Activated CD8-positive, alpha-beta memory T cell treated with anti-CD3 and anti-CD28 coated beads for 24 hours (primary cell): ENCODE results near the gene ARSG.
A peak's percentile ranks its signal among the peaks of the same experiment; 100 is the strongest.

Experiments used
- DNase-seq: peaks from one replicate; pipeline ENCODE4 v3.0.0-alpha.2; 2020

The ARSG gene

DNA sequence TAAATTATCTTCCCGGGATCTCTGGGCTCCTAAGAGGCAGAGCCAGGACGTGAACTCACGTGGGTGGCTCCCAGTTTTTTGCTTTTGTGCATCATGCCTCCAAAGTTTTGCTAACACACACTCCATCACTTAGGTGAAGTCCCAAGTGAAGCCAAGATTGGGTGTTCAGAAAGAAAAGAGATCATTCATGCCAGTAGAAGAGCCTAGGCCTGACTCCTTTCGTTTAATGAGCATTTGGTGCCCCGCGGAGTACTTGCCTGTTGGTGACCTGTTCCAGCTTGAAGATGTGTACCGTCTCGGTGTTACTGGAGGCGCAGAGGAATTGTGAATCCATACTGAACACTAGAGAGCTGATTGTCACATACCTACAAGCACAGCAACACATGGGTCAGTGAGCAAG is 141.9 kb downstream of the ARSG start:
- peak; percentile 26 for DNase-seq

DNA sequence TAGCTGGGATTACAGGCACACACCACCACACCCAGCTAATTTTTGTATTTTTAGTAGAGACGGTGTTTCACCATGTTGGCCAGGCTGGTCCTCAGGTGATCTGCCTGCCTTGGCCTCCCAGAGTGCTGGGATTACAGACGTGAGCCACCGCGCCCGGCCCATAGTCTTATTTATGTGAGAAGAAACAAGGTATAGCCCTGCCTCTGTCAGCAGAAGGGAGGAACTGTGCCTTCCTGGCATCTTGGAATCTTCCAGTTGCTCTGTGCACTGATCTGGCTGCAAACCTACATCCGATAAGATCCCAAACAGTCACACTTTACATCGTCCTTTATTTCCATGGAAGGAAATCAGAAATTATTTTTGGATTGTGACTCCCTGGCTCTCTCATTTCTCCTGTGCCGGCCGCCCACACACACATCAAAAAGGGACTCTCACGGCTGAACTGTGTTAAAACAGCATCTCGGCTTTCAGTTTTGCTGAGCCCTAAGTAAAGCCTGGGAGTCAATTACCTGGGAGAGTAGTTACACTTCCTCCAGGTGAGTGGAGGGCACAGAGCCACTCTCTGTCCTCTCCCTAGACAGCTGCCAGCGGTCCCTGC is 142.7 kb downstream of the ARSG start:
- DNase-seq: peak; percentile 30

DNA sequence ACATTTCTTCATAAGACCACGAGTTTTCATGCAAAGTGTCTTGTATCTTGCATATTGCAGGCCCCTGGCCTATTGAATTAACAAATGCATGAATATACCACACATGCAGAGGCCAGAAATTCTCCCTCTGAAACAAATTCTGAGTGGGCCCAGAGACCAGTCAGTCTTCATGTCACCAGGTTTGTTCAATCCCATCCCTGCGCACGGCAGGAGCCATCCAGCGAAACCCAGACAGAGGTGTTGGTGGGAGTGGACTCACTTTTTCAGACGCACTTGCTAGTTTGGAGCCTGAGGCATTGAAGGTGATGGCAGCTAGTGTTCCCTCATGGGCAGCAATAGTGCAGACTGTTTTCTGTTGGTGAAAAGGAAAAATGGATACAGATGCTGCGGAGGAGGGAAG is 144.1 kb downstream of the ARSG start:
- peak; percentile 43 for DNase-seq

DNA sequence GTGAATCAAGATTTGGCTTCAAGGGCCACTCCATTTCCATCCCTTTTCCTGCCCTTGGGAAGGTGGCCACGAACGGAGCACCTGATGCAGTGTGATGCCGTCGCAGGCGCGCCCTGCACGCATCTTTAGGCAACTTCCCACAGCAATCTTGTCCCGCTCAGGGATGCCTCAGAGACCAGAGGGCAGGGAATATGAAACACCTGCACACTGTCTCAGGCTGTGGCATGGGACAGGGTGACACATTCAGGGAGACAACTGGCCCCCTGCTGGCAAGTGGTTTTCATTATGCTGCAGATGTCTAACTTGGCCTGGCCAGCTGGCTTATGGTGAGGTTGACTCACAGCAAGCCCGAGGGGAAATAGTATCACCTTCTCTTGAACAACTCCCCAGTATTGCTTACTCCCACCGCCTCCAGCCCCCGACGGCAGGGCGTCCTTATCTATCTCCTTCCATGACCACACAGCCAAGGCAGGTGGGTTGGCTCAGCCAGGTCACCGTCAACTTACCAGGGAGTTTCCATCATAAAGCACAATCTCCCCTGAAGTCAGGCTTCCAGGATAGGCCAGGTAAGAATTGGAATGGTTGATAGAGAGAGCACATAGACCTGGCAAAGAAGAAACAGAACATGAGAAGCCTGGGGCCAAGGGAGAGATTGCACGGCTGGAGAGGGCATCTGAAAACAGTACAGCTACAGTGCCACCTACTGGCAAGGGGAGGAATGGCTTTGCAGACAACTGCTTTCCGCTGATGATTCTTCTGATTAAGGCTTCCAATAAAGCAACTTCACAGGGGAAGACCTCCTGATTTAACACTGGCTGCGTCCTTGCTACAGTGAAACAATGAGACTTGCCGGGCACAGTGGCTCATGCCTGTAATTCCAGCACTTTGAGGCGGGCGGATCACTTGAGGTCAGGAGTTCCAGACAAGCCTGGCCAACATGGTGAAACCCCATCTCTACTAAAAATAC is 144.9 kb downstream of the ARSG start:
- peak; percentile 91 for DNase-seq

DNA sequence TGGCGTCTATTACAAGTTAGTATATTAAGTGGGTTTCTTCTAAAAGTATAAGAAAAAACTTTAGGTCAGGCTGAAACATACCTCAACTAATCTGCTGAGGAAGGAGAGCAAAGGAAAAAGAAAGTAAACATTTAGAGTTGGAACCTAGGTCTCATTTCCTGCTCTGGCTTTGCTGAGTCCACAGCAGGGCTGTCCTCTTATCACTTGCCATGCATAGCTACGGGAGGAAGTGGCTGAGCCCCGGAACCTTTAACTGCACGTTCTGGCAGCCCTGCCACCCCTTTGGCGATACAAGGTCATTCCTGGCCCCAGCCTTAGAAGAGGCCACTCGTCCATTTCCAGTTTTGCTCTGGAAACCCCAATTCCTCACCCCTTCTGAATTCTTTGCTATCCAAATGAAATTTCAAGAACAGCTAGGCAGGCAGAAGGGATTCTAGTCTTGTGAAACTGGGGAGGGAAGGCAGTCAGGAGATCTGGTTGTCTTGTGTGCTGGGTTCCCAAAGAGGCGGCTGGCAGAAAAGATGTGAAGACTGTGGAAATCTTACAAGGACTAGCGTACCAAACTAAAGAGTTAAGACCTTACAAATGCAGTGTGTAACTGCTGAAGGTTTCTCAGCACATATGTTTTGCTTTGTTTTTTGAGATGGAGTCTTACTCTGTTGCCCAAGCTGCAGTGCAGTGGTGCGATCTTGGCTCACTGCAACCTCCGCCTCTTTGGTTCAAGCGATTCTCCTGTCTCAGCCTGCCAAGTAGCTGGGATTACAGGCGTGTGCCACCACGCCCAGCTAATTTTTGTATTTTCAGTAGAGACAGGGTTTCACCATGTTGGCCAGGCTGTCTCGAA is 146.9 kb downstream of the ARSG start:
- peak; percentile 70 for DNase-seq

DNA sequence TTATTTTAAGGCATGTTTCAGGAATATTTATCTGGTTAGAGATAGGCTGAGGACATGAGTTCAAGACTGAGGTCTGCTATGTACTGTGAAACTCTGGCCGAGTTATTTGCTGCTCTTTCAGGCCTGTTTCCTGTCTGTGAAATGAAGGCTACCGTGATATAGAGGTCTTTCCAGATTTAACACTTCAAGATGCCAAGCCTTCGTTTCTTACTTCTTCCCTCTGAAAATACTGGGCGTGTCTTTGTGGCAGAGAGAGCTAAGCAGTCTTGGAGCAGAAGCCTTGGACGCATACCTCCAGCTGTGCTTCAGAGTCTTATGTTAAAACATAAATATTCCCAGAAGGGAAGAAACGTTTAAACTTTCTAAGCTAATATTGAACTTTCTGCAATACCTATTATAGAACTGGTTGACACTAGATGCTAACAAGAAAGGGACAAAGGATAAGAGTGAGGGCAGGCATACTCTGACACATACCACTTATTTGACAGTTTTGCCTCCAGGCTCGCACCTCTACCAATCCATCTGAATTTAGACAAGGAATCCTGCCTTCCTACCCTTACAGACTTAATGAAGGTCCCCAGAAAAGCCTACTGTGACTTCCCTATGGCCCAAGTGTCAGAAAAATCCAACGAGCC is 148.5 kb downstream of the ARSG start:
- DNase-seq: peak; percentile 50

DNA sequence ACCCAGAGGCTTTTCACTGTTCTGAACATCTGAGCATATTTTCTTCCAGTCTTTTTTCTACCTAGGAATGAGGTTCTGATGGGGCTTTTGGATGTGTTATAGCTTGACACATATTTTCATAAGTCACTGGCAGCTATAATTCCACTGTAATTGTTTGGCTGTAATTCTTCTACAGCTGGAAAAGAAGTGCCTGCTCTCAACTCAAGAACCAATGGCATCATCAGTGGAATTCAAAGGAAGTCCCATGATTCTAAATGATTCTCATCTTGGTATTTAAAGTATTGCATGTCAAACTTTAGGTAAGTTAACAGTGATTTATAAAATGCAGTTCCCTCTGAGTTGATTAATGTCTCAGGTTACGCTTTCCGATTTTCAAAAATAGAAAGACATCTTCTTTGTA is 149.2 kb downstream of the ARSG start:
- no peak for DNase-seq

DNA sequence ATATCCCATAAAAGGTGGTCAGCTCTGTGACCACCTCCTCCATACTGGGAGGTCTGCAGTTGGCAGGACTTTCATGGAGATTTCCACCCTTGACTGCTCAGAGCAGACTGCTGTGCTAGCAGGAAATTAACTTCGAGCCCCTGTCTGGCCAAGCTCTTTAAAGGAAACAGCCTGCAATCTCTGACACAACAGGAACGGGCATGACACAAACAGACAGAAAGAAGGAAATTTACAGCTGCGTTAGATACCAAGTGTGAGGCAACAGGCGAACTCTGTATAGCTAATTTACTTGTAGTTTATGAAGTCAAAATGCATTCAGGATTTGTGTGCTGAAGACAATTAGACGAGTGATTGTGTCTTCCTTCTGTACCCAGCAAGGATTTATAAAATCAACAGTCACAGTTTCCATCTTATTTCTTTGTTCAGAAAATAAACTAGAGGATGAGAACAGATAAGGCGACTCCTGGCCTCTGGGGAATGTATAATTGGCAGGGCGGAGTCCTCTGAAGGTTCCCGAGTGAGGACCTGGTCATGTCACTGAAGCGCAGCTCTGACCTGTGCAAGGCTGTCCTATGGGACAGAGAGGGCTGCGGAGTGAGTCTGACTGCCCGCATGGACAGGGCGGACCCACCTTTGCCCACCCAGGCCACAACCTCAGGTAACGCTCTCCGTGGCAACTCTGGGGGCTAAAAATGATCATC is 149.9 kb downstream of the ARSG start:
- peak; percentile 49 for DNase-seq

DNA sequence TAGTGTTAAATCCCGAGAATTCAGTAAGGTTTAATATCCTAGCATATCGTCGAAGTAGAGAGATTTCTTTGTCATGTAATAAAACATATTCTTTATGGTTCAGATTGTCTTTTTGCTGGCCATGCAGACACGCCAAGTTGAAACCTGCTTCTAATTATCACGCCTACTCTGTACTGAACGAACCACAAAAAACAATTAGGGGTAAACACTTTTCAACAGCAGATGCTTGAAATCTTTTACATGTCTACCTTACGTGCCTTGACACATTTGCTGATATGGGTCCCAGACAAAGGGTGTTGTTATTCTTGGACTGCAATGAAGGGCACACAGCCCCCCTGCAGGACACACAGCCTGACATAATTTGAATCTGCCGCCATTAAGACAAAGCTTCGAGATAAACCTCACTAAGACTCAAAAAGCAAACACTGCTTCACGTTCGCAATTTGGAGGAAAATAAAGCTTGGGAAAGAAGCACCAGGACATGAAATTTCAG is 152.7 kb downstream of the ARSG start:
- no peak for DNase-seq

DNA sequence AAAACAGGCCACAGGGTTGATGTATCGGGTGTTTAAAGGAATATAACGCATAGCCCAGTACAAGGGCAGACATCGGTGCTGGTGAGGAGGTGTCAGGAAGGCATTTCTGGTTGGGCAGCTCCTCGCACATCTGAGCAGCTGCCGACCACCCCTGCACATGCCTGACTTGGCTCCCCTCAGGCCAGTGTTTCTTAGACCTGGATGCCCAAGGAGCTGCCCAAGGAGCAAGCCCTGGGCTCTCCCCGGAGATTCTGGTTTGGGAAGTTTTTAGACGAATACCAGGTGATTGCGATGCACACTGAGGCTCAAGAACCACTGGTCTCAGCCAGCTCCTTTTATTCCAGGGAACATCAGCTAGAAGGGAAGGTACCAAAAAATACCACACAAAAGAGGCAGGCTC is 154.4 kb downstream of the ARSG start:
- DNase-seq: no peak

DNA sequence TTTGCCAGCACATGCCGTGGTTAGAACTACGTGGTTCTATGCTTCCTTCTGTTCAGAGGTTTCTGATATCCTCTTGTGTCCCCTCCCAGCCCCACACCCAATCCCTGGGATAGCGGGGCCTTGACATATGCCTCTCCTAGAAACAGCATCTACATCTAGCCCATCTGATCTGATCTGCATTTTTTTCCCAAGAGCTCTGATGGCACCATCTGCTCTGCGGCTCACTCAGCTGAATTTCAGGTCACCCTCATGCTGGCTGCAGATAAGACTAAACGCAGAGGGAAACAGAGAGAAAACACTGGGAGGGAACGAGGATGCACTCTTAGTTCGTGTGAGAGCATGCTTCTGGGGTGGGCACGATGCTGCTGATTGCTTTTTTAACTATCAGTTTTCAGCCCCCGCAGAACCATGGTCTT is 155.3 kb downstream of the ARSG start:
- DNase-seq: no peak

DNA sequence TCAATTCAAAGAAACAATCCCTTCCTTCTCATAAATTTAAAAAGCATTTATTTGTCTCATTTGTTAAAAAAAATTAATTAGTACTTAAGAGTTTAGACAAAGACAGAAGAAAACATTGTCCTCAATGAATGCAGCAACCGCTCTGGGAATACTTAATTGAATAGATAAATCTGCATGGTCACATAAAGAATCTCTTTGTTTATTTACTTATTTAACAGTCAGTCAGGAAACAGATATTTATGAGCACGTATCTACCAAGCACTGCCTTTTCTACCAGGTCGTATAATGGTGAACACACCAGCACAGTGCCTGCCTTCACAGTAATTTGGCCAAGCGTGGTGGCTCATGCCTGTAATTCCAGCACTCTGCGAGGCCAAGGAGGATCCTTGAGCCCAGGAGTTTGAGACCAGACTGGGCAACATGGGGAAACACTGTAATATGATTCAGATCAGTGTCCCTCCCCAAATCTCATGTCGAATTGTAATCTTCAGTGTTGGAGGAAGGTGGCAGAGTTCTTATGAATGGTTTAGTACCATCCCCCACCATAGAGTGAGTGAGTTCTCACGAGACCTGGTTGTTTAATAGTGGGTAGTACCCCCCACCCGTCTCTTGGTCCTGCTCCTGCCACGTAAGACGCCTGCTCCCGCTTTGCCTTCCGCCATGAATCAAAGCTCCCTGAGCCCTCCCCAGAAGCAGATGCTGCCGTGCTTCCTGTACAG is 157.9 kb downstream of the ARSG start:
- no peak for DNase-seq

DNA sequence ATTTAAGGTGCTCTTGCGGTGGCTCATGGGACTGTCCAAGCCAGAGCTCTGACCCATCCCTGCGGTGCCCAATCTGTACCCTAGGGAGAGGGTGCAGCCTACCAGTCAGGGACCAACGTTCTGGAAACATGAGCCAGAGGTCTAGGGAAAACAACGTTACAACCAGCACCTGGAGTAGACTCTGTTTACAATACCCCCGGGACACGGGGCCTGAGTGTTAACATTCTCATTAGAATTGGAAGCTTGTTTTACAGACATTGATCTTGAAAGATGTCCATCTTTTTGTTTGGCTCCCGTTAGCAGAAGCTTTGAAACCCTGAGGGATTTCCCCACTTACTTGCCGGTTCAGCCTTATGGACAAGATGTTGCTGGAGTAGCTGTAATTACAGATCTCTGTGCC is 159.1 kb downstream of the ARSG start:
- DNase-seq: no peak

DNA sequence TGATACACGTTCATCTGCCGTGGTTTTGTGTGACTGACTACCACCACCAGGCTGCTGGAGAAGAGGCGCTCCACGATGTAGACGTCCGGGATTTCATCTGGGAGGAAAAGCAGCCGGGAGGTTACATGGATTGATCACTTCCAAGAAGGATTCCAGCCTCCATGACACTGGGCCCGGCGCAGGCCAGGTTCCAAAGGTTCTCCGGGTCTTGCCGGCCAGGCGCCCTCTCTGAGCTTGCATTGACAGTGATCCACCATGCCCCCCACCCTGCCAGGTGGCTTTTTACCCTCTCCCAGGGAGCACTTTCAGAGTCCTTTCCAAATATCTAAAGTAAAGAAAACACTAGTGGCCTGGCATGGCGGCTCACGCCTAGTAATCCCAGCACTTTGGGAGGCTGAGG is 159.5 kb downstream of the ARSG start:
- peak; percentile 46 for DNase-seq

DNA sequence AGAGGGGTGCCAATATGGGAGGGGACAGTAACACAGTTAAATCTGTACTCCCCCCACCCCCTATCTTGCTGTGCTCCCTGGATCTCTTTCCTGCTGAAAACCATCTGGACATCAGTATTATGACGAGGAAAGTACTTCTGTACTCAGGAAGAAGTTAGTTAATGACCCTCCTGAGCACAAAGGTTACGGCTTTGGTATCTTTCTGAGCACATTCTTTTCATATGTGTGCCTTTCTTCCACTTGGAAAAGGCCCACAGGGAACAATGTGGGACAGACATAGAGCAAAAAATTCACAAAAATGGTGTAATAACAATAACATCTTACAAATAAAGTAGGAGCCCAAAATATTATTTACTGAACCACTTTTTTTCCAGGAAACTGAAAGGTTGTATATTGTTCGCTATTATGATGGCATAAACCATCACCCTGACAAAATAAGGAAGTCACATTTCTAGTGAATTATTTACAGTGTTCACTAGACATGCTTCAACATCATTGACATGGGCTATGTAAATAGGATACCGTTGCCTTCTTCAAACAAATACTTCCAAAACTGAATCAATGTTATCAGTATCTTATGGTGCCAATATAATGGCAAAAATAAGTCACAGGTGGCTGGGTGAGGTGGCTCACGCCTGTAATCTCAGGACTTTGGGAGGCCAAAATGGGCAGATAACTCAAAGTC is 160.5 kb downstream of the ARSG start:
- DNase-seq: peak; percentile 21

DNA sequence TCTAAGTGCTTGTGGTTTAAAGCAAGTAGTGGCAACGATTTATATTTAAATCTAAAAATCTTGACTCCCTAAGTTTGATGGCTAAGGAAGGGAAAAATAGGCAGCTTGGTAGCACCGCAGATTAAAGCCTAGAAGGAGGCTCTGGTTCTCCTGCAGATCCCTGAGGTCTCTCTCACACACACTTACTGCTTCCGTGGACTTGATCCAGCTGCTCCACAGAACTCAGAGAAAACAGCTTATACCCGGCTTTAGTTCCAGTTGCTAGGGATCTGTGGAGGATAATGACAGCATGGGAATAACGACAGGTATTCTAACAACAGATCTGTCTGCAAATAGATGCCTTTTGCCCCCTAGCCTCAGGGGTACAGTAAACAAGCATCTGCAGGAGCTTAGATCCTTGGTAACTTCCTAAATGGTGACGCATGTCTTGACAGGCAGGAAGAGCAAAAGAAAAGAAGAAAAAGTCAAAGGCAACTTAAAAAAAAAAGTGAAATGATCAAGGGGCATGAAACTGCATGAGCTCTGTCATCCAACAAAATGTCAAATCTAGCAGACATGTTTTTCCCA is 161.5 kb downstream of the ARSG start:
- peak; percentile 19 for DNase-seq

DNA sequence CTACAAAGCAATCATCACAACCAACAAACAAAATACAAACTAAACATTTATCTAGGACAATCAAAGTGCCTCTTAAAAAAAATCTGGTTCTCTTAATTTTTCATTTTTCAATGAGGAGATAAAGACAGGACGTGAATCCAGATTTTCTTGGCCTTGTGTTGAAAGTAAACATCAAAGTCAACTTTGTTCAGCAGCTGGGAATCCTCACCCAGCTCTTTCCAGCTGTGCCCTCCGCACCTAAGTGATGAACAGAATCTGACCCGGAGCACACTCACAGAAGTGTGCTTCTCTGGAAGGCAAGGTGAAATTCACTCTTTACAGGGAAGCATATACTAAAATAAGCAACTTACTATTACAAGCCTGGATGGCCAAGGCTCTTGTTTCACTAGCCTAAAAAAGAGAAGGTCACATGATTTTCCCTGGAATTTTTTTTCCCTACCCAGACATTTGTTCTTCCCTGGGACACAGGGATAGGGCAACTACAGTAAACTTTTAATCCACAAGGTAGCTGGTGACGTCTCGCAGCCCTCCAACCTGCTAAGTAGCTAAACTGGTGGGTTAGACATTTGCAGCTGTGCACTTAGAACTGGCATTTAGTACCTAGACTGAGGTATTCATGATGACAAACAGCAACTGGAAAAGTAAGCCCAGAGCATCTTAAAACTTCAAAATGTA is 162.8 kb downstream of the ARSG start:
- DNase-seq: peak; percentile 13

DNA sequence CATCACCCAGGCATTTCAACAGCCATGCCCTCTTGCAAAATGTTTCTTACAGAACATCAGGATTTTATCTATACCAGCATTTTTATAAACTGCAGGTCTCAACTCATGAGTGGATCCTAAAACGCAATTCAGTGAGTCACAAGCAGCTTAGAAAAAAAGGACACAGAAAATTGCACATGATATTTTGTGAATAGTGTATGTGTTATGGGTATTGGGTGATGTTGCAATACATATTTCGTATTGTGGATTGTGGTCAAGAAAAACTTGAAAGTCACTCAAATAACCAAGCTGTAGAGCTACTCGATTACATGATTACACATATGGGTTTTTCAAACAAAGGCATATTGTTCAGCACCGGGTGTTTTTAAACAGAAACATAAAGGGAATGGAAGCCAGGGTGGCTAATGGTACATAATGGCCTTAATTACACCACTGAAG is 164.6 kb downstream of the ARSG start:
- no peak for DNase-seq

DNA sequence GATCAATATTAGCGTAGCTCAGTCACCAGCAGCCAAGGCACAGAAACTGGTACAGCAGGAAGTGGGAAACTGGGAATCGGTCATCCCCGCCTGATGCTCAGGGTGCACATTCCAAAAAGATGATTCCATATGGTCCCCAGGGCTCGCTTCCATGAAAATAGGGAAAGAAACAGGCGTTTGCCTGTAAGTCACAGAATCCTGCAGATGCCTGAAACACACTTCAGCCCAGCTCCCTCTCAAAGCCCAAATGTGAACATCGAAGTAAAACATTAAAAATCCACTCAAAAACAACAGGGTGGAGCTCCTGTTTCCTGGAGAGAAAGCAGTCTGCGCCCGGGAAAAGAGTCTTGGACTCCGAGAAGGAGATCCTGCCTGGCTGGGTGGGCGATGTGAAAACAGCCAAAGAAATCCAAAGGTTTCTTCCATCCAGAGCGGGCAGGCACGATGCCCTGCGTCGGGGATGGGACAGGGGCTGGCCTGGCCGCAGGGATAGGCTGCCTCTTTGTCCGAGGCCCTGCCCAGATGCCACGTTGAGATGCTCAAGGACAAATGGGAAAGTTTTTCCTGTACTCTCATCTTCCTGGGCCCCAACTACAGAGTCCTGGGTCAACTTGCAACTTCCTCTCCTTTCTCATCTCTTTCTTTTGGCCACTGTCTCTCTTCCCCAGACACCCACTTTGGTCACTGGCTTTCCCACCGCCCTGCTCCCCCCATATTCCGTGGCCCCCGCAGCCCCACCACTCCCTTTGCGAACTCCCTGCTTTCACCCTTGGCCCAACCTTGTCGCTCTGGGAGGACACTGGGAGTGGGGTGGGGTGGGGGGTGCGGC is 165.3 kb downstream of the ARSG start:
- DNase-seq: no peak
